GM18520 (cell line): ENCODE measurements around the gene PINK1.
"Not testable (repeated sequence)": the region's sequence is repeated elsewhere in the genome, so short reads cannot be mapped to it uniquely, and the experiment has no call there.

Source experiments
- ATAC-seq: cut with Tn5 transposase; IDR thresholded peaks from one replicate; pipeline ENCODE4 v1.9.1; 2021; ENCODE audit not compliant: unreplicated experiment

The PINK1 gene

GRCh38 chr1:20644416-20644815, 11.2 kb downstream of the PINK1 start:
- no peak for ATAC-seq

GRCh38 chr1:20645414-20645813, 12.2 kb downstream of the PINK1 start:
- no peak for ATAC-seq

- ATAC-seq, result no peak
These were observed 15.2 kb downstream of the PINK1 start for GRCh38 chr1:20648438-20648837.

- ATAC-seq, result no peak
These were observed 15.7 kb downstream of the PINK1 start for GRCh38 chr1:20648946-20649345.

GRCh38 chr1:20652300-20652699, 19.0 kb downstream of the PINK1 start:
- no peak for ATAC-seq

GRCh38 chr1:20654104-20654690, 20.9 kb downstream of the PINK1 start:
- ATAC-seq, result no peak

GRCh38 chr1:20657024-20657423, 23.8 kb downstream of the PINK1 start:
- ATAC-seq, result no peak

- ATAC-seq, result no peak
These were observed 25.1 kb downstream of the PINK1 start for GRCh38 chr1:20658166-20658915.

- no peak for ATAC-seq
These were observed 27.1 kb downstream of the PINK1 start for GRCh38 chr1:20660363-20660762.

- no peak for ATAC-seq
These were observed 27.6 kb downstream of the PINK1 start for GRCh38 chr1:20660847-20661206.

- peak; percentile 92 for ATAC-seq
These were observed 28.2 kb downstream of the PINK1 start, which contains the start of gene DDOST for GRCh38 chr1:20661207-20662109. DDOST (minus strand) TSS chr1:20661369; CDS start chr1:20661350, 19 bp downstream.

- ATAC-seq, result no peak
These were observed 28.8 kb downstream of the PINK1 start for GRCh38 chr1:20662110-20662475.

GRCh38 chr1:20663365-20663764, 30.1 kb downstream of the PINK1 start:
- no peak for ATAC-seq

GRCh38 chr1:20663969-20664715, 30.9 kb downstream of the PINK1 start:
- ATAC-seq, result no peak

GRCh38 chr1:20665726-20666125, 32.5 kb downstream of the PINK1 start:
- no peak for ATAC-seq

GRCh38 chr1:20666146-20666545, 32.9 kb downstream of the PINK1 start:
- ATAC-seq, result no peak

GRCh38 chr1:20666804-20667203, 33.5 kb downstream of the PINK1 start:
- ATAC-seq, result no peak

- no peak for ATAC-seq
These were observed 35.3 kb downstream of the PINK1 start for GRCh38 chr1:20668581-20668980.

- ATAC-seq, result no peak
These were observed 37.7 kb downstream of the PINK1 start for GRCh38 chr1:20670936-20671335.

GRCh38 chr1:20672265-20672632, 39.0 kb downstream of the PINK1 start:
- no peak for ATAC-seq

GRCh38 chr1:20673626-20674025, 40.4 kb downstream of the PINK1 start:
- not testable (repeated sequence) for ATAC-seq
